Measurements from ENCODE around the gene ASXL2.
"Not testable (repeated sequence)": the region's sequence is repeated elsewhere in the genome, so short reads cannot be mapped to it uniquely, and the experiment has no call there.

Gene ASXL2

GRCh38 chr2:25894135-25894830 lies 16.0 kb upstream of the ASXL2 start:
- no peak for DNase-seq (ENCODE audit: low read depth in 1 of 2, low spot score in 1 of 2)

- no peak for DNase-seq (ENCODE audit: low read depth in 1 of 2, low spot score in 1 of 2)
Observed at GRCh38 chr2:25891672-25892071, 13.4 kb upstream of the ASXL2 start.

GRCh38 chr2:25887624-25888242 lies 9.4 kb upstream of the ASXL2 start:
- no peak for DNase-seq (ENCODE audit: low read depth in 1 of 2, low spot score in 1 of 2)

- no peak for DNase-seq (ENCODE audit: low read depth in 1 of 2, low spot score in 1 of 2)
Observed at GRCh38 chr2:25885933-25886332, 7.6 kb upstream of the ASXL2 start.

GRCh38 chr2:25881764-25882163 lies 3.5 kb upstream of the ASXL2 start:
- no peak for DNase-seq (ENCODE audit: low read depth in 1 of 2, low spot score in 1 of 2)

GRCh38 chr2:25879133-25879730 lies 945 bp upstream of the ASXL2 start:
- no peak for DNase-seq (ENCODE audit: low read depth in 1 of 2, low spot score in 1 of 2)

- peak; percentile 13 to 45 for DNase-seq (ENCODE audit: low read depth in 1 of 2, low spot score in 1 of 2)
Observed at GRCh38 chr2:25877431-25878360, 591 bp downstream of the ASXL2 start.

- DNase-seq (ENCODE audit: low read depth in 1 of 2, low spot score in 1 of 2), result no peak
Observed at GRCh38 chr2:25872134-25872533, 6.2 kb downstream of the ASXL2 start.

- no peak for DNase-seq (ENCODE audit: low read depth in 1 of 2, low spot score in 1 of 2)
Observed at GRCh38 chr2:25867396-25868003, 10.8 kb downstream of the ASXL2 start.

- DNase-seq (ENCODE audit: low read depth in 1 of 2, low spot score in 1 of 2), result no peak
Observed at GRCh38 chr2:25856377-25856776, 21.9 kb downstream of the ASXL2 start.

GRCh38 chr2:25855065-25855464 lies 23.2 kb downstream of the ASXL2 start:
- DNase-seq (ENCODE audit: low read depth in 1 of 2, low spot score in 1 of 2), result no peak

- no peak for DNase-seq (ENCODE audit: low read depth in 1 of 2, low spot score in 1 of 2)
Observed at GRCh38 chr2:25854613-25855012, 23.7 kb downstream of the ASXL2 start.

- DNase-seq (ENCODE audit: low read depth in 1 of 2, low spot score in 1 of 2), result no peak
Observed at GRCh38 chr2:25853038-25853638, 25.1 kb downstream of the ASXL2 start.

- DNase-seq (ENCODE audit: low read depth in 1 of 2, low spot score in 1 of 2), result peak in 1 of 2 donors; percentile 57
Observed at GRCh38 chr2:25851740-25852503, 26.4 kb downstream of the ASXL2 start.

- DNase-seq (ENCODE audit: low read depth in 1 of 2, low spot score in 1 of 2), result not testable (repeated sequence)
Observed at GRCh38 chr2:25850400-25850799, 27.9 kb downstream of the ASXL2 start.

GRCh38 chr2:25849350-25849749 lies 28.9 kb downstream of the ASXL2 start:
- DNase-seq (ENCODE audit: low read depth in 1 of 2, low spot score in 1 of 2), result not testable (repeated sequence)

- DNase-seq (ENCODE audit: low read depth in 1 of 2, low spot score in 1 of 2), result no peak
Observed at GRCh38 chr2:25845843-25846505, 32.3 kb downstream of the ASXL2 start.

GRCh38 chr2:25844089-25844488 lies 34.2 kb downstream of the ASXL2 start:
- no peak for DNase-seq (ENCODE audit: low read depth in 1 of 2, low spot score in 1 of 2)

GRCh38 chr2:25842155-25842554 lies 36.1 kb downstream of the ASXL2 start:
- DNase-seq (ENCODE audit: low read depth in 1 of 2, low spot score in 1 of 2), result no peak

Measured in activated CD4-positive, alpha-beta T cell treated with anti-CD3 and anti-CD28 coated beads, Interleukin-2, amount 50 U/mL, for 24 hours (primary cell).